HEK293T (cell line): Measurements from ENCODE around the gene RBBP8NL.

Source experiments
- CTCF ChIA-PET: fragments of 350-600 bp; formaldehyde crosslinking; extraction: SDS; loops from one replicate; lab custom pipeline; 2021; ENCODE audit warnings: antibody characterized with exemption, inconsistent platforms; lab: Yijun Ruan, JAX
- POLR2A ChIA-PET: fragments of 350-600 bp; formaldehyde crosslinking; extraction: SDS; loops from one replicate; lab custom pipeline; 2020; ENCODE audit warnings: antibody characterized with exemption, inconsistent platforms; lab: Yijun Ruan, JAX
- DNase-seq: peaks from one replicate; pipeline ENCODE4 v3.0.0; 2012; ENCODE audit warnings: mixed read lengths; ENCODE audit errors: extremely low spot score
- ARNT ChIP-seq: fragments of 450-650 bp; IDR thresholded peaks from 2 replicates; pipeline ENCODE4 v1.6.1; 2017; ENCODE audit warnings: mild to moderate bottlenecking
- BHLHE40 ChIP-seq: fragments of 450-650 bp; IDR thresholded peaks from 2 replicates; pipeline ENCODE4 v1.6.1; 2016; ENCODE audit warnings: mild to moderate bottlenecking, moderate library complexity, borderline replicate concordance
- CTBP1 ChIP-seq: fragments of 450-650 bp; IDR thresholded peaks from 2 replicates; pipeline ENCODE4 v1.6.1; 2016; ENCODE audit warnings: borderline replicate concordance
- ELF4 ChIP-seq: fragments of 450-650 bp; IDR thresholded peaks from 2 replicates; pipeline ENCODE4 v1.6.1; 2017; ENCODE audit warnings: antibody characterized with exemption
- FOXA1 ChIP-seq: fragments of 450-650 bp; IDR thresholded peaks from 2 replicates; pipeline ENCODE4 v1.6.1; 2016; ENCODE audit warnings: mild to moderate bottlenecking
- FOXK2 ChIP-seq: fragments of 450-650 bp; IDR thresholded peaks from 2 replicates; pipeline ENCODE4 v1.6.1; 2016; ENCODE audit warnings: mild to moderate bottlenecking
- FOXM1 ChIP-seq: fragments of 450-650 bp; IDR thresholded peaks from 2 replicates; pipeline ENCODE4 v1.6.1; 2017; ENCODE audit warnings: mild to moderate bottlenecking, borderline replicate concordance
- HDGF ChIP-seq: fragments of 450-650 bp; IDR thresholded peaks from 2 replicates; pipeline ENCODE4 v1.6.1; 2017; ENCODE audit warnings: antibody characterized with exemption, borderline replicate concordance
- L3MBTL2 ChIP-seq: fragments of 450-650 bp; conservative IDR thresholded peaks from 2 replicates; pipeline ENCODE4 v1.6.1; 2016; ENCODE audit warnings: mild to moderate bottlenecking
- LEF1 ChIP-seq: fragments of 450-650 bp; IDR thresholded peaks from 2 replicates; pipeline ENCODE4 v1.6.1; 2017; ENCODE audit warnings: mild to moderate bottlenecking, borderline replicate concordance
- NFRKB ChIP-seq: fragments of 450-650 bp; IDR thresholded peaks from 2 replicates; pipeline ENCODE4 v1.6.1; 2016; ENCODE audit warnings: mild to moderate bottlenecking, moderate library complexity
- PKNOX1 ChIP-seq: fragments of 450-650 bp; IDR thresholded peaks from 2 replicates; pipeline ENCODE4 v1.6.1; 2016
- SP1 ChIP-seq: fragments of 450-650 bp; IDR thresholded peaks from 2 replicates; pipeline ENCODE4 v1.6.1; 2017
- SUZ12 ChIP-seq: fragments of 450-650 bp; IDR thresholded peaks from 2 replicates; pipeline ENCODE4 v1.6.1; 2016; ENCODE audit warnings: mild to moderate bottlenecking
- TARDBP ChIP-seq: fragments of 450-650 bp; IDR thresholded peaks from 2 replicates; pipeline ENCODE4 v1.6.1; 2016
- ZNF384 ChIP-seq: fragments of 450-650 bp; IDR thresholded peaks from 2 replicates; pipeline ENCODE4 v1.6.1; 2016

RBBP8NL gene

DNA sequence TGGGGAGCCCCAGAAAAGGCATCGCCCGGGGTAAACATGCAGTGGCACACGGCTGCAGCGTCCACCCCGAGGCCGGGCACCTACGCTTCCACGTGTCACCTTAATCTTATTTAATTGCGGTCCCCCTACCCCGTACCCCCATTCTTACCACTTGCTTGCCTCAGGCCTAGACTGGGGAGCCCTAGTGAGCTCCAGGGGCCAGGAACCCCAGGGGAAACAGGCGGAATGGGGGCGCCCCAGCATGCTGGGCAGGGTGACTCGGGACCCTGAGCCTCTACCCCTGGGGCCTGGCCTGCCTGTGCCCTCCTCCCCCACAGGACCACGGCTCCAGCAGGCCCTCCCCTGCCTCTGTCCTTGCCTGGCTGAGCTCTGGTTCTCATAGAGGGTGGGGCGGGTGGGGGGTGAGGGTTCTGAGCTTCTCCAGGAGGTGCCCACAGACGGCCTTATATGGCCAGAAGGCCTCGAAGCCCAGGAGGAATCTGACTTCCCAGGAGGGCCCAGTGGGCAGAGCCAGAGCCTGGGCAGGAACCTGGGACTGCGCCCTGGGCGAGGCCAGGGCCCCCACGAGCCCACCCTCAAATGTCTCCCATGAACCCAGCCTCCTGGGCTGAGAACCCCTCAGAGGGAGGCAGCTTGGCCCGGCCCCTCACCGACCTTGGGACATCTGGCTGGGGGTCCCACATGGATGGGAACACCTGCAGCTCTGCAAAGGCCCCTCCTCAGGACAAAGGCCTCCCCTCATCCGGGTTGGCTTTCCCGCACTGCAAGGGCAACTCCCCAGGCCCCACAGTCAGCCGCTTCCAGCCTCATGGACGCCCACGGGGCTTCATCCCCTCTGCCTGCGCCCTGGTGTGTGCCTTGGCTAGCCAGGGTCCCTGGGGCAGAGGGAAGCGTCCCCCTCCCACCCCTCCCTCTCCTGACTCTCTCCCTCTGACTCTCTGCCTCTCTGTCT is 55.0 kb downstream of the RBBP8NL start:
- TF ChIP-seq HDGF, result no peak
- no peak for TF ChIP-seq ARNT
- TF ChIP-seq ELF4, result no peak
- no peak for TF ChIP-seq LEF1
- no peak for TF ChIP-seq ZNF384
- no peak for TF ChIP-seq BHLHE40
- no peak for TF ChIP-seq SUZ12
- no peak for TF ChIP-seq SP1
- ChIA-PET POLR2A (interaction anchor here (1.2 to 1.6 kb wide), 2 partner anchors 14 to 15 kb away, joined by 3 to 4 read pairs; partner anchors contain the start of gene RPS21), CTCF (interaction anchor here (1.1 kb wide), 1 partner anchor 10 kb away, joined by 5 read pairs; no protein-coding TSS in a partner anchor)
- DNase-seq, result no peak

GRCh38 chr20:62371588-62372041 is 55.7 kb downstream of the RBBP8NL start:
- no peak for DNase-seq
- ChIA-PET POLR2A (interaction anchor here (1.6 kb wide), 1 partner anchor 15 kb away, joined by 4 read pairs; the partner anchor contains the start of gene RPS21), CTCF (interaction anchor here (1.1 kb wide), 1 partner anchor 11 kb away, joined by 5 read pairs; no protein-coding TSS in a partner anchor)
- no peak for TF ChIP-seq NFRKB
- TF ChIP-seq HDGF, result no peak
- no peak for TF ChIP-seq BHLHE40
- no peak for TF ChIP-seq FOXM1
- no peak for TF ChIP-seq LEF1
- TF ChIP-seq ARNT, result no peak
- no peak for TF ChIP-seq SUZ12
- TF ChIP-seq FOXA1, result no peak
- TF ChIP-seq ELF4, result no peak
- TF ChIP-seq TARDBP, result no peak

DNA sequence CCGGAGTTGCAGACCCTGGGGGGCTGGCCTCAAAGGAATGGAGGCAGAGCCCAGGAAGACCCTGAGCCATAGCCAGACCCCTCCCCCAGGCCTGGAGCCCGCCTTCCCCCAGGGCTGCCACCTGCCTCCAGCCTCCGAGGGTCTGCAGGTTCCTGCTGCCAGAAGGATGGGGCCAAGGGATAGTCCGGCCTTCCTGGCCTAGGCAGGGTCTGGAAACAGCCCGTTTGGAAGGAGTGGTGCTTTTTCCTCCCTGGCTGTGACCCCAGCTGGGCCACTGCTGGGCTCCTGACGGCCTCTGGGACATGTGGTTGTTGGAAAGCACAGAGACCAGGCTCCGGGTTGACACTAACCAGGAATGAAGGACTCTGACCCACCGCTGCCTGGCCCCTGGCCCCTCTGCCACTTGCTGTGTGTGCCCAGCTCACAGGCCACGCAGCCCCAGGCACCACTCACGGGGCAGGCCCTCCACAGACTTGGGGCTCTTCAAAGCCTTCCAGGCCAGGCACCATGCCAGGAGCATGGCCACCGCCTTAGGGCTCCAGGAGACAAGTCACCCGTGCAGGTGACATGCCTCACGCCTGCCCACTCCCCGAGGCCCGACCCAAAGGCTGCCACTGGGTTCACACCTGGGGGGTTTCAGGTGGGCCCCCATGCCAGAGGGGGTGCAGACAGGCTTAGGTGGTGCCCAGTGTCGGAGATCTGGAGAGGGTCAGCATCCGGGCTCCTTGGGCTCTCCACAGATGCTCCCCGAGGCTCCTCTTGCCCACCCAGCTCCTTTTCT is 56.3 kb downstream of the RBBP8NL start:
- ChIA-PET CTCF (interaction anchor here (1.1 kb wide), 1 partner anchor 12 kb away, joined by 5 read pairs; no protein-coding TSS in a partner anchor), POLR2A (interaction anchor here (1.6 kb wide), 1 partner anchor 16 kb away, joined by 4 read pairs; the partner anchor contains the start of gene RPS21)
- TF ChIP-seq HDGF (no peak), ARNT (no peak), L3MBTL2 (no peak)
- DNase-seq, result no peak

- ChIA-PET CTCF (interaction anchor here (1.5 kb wide), 1 partner anchor 68 kb away, joined by 5 read pairs; the partner anchor contains the start of gene ADRM1), POLR2A (interaction anchor here (1.6 kb wide), 1 partner anchor 16 kb away, joined by 4 read pairs; the partner anchor contains the start of gene RPS21)
- no peak for TF ChIP-seq FOXK2
- no peak for TF ChIP-seq CTBP1
- DNase-seq, result no peak
Measured at GRCh38 chr20:62370115-62370806, 57.1 kb downstream of the RBBP8NL start.

- no peak for DNase-seq
- CTCF ChIA-PET, result interaction anchor here (1.5 kb wide), 1 partner anchor 67 kb away, joined by 5 read pairs; the partner anchor contains the start of gene ADRM1
- TF ChIP-seq CTBP1 (no peak), ARNT (no peak), FOXA1 (no peak), BHLHE40 (no peak), ELF4 (no peak), LEF1 (no peak), PKNOX1 (no peak), FOXK2 (no peak), L3MBTL2 (no peak), SP1 (no peak), ZNF384 (no peak), HDGF (no peak), TARDBP (no peak), NFRKB (no peak), FOXM1 (no peak), SUZ12 (no peak)
- POLR2A ChIA-PET, result no interaction called here
Measured at GRCh38 chr20:62369815-62370114, 57.6 kb downstream of the RBBP8NL start.

DNA sequence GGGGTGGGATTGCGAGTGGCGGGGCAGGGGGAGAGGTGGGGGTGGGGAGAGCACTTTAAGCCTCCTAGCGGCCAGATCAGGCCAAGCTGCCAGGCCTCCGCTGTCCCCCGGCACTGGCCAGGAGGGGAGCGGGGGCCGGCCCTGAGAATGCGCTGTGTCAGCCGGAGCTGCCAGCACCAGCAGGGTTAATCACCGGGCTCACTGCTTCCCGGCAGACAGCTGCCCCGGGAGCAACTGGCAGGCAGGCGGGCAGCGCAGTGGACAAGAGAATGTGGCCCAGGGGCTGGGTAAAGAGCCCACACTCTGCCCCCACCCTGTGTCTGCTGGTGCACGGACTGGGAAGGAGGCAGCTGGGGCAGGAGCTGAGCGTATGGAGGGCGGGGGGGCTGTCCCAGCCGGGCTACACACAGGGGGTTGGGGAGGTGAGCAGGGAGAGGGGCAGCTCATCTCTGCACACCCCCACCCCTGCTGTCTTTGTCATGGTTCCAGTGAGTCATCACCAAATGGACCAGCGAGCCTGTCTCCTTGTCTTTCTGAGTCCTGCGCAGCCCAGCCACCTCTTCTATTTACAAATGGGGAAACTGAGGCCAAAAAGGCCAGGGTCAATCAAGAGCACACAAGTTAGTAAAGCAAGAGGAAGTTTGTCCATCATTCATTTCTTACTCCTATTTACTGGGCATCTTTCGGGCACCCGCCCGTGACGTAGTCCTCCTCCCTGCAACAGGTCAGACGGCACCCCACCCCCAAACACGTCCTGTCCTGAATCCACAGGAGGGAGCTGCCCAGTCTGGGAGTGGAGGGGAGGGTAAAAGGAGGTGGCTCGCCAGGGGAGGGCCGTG is 58.1 kb downstream of the RBBP8NL start:
- TF ChIP-seq LEF1 (no peak), FOXK2 (no peak), TARDBP (no peak), CTBP1 (no peak)
- ChIA-PET POLR2A (interaction anchor here (1.0 to 1.4 kb wide), 4 partner anchors 9 to 66 kb away, joined by 3 to 11 read pairs (median 7); partner anchors contain the start of genes ADRM1 and RPS21), CTCF (interaction anchor here (0.6 to 1.5 kb wide), 5 partner anchors 13 to 345 kb away, joined by 3 to 9 read pairs (median 5); partner anchors contain the start of gene ADRM1)
- peak; percentile 48 for DNase-seq
